Islet of Langerhans (tissue), 1 donor: ENCODE data around the gene ME1.
"Not testable (repeated sequence)": the region's sequence is repeated elsewhere in the genome, so short reads cannot be mapped to it uniquely, and the experiment has no call there.

Source experiments
- FAIRE-seq: peaks from one replicate; lab custom pipeline; 2011; peaks lifted over from hg19 to GRCh38; lab: Jason Lieb, UNC

ME1 gene

GRCh38 chr6:83352424-83353061 lies 78.3 kb downstream of the ME1 start:
- no peak for FAIRE-seq

- FAIRE-seq = no peak
Observed at GRCh38 chr6:83343121-83343520, 87.7 kb downstream of the ME1 start.

- FAIRE-seq = no peak
Observed at GRCh38 chr6:83341765-83342164, 89.1 kb downstream of the ME1 start.

GRCh38 chr6:83333916-83334315 lies 96.9 kb downstream of the ME1 start:
- not testable (repeated sequence) for FAIRE-seq

GRCh38 chr6:83333500-83333899 lies 97.4 kb downstream of the ME1 start:
- no peak for FAIRE-seq

GRCh38 chr6:83314693-83315092 lies 116.2 kb downstream of the ME1 start:
- no peak for FAIRE-seq

- FAIRE-seq = peak; percentile 36
Observed at GRCh38 chr6:83313882-83314281, 117.0 kb downstream of the ME1 start.

GRCh38 chr6:83311231-83311630 lies 119.6 kb downstream of the ME1 start:
- FAIRE-seq = no peak

GRCh38 chr6:83310046-83310445 lies 120.8 kb downstream of the ME1 start:
- FAIRE-seq = no peak

GRCh38 chr6:83309344-83309743 lies 121.5 kb downstream of the ME1 start:
- FAIRE-seq = no peak

- no peak for FAIRE-seq
Observed at GRCh38 chr6:83308833-83309232, 122.0 kb downstream of the ME1 start.

GRCh38 chr6:83307849-83308248 lies 123.0 kb downstream of the ME1 start:
- no peak for FAIRE-seq

GRCh38 chr6:83303426-83303825 lies 127.4 kb downstream of the ME1 start:
- FAIRE-seq = no peak

GRCh38 chr6:83294676-83295075 lies 136.2 kb downstream of the ME1 start:
- FAIRE-seq = no peak

GRCh38 chr6:83292900-83293843 lies 137.7 kb downstream of the ME1 start:
- no peak for FAIRE-seq

- FAIRE-seq = not testable (repeated sequence)
Observed at GRCh38 chr6:83287298-83287697, 143.6 kb downstream of the ME1 start.

GRCh38 chr6:83285917-83286316 lies 144.9 kb downstream of the ME1 start:
- FAIRE-seq = no peak

- FAIRE-seq = no peak
Observed at GRCh38 chr6:83273596-83273995, 157.3 kb downstream of the ME1 start.

GRCh38 chr6:83270971-83271719 lies 159.7 kb downstream of the ME1 start:
- FAIRE-seq = peak; percentile 85

GRCh38 chr6:83265384-83265783 lies 165.5 kb downstream of the ME1 start:
- no peak for FAIRE-seq

GRCh38 chr6:83260577-83260976 lies 170.3 kb downstream of the ME1 start:
- FAIRE-seq = no peak

GRCh38 chr6:83258517-83258916 lies 172.3 kb downstream of the ME1 start:
- FAIRE-seq = no peak

- FAIRE-seq = no peak
Observed at GRCh38 chr6:83257791-83258190, 173.1 kb downstream of the ME1 start.
